Calu3 (cell line): Measurements from ENCODE around the gene YTHDC1. TPM values are rescaled to one million over a fixed set of nuclear protein-coding genes. Genes with fewer than 3 reads are reported as not detected.
A peak's percentile ranks its signal among the peaks of the same experiment; 100 is the strongest.

Source experiments
- BruUV-seq: library from RNA; stranded (reverse); fragments of 400-500 nt; replicated peaks from 2 replicates; lab custom pipeline; 2021; lab: Mats Ljungman, UMichigan
- CTCF ChIA-PET: fragments of 300-600 bp; sonication (Branson Sonifier 250); formaldehyde crosslinking; loops from one replicate; lab custom pipeline; 2022; ENCODE audit warnings: antibody characterized with exemption; lab: Charles Lee
- DNase-seq: peaks from one replicate; pipeline ENCODE4 v3.0.0; 2022
- H3K27ac Mint-ChIP-seq: one replicate; pipeline ENCODE4 v1.8.0; 2022; ENCODE audit warnings: mixed read lengths; ENCODE audit not compliant: unreplicated experiment
- H3K27me3 Mint-ChIP-seq: one replicate; pipeline ENCODE4 v1.8.0; 2022; ENCODE audit warnings: mixed read lengths; ENCODE audit not compliant: unreplicated experiment
- H3K36me3 Mint-ChIP-seq: one replicate; pipeline ENCODE4 v1.8.0; 2022; ENCODE audit warnings: mild to moderate bottlenecking, moderate library complexity, mixed read lengths; ENCODE audit not compliant: insufficient read depth, unreplicated experiment
- H3K4me1 Mint-ChIP-seq: one replicate; pipeline ENCODE4 v1.8.0; 2022; ENCODE audit warnings: mild to moderate bottlenecking, low read depth, mixed read lengths; ENCODE audit not compliant: unreplicated experiment
- H3K4me3 Mint-ChIP-seq: one replicate; pipeline ENCODE4 v1.8.0; 2022; ENCODE audit warnings: mild to moderate bottlenecking, low read depth, moderate library complexity, mixed read lengths; ENCODE audit not compliant: unreplicated experiment
- H3K9me3 Mint-ChIP-seq: one replicate; pipeline ENCODE4 v1.8.0; 2022; ENCODE audit warnings: low read depth, mixed read lengths; ENCODE audit not compliant: unreplicated experiment
- CTCF ChIP-seq: fragments of 200-600 bp; IDR thresholded peaks from one replicate; pipeline ENCODE4 v1.8.0; 2022; ENCODE audit warnings: antibody characterized with exemption; ENCODE audit not compliant: unreplicated experiment
- intact Hi-C: fragments of 100-400 bp; cut with micrococcal nuclease; formaldehyde crosslinking; loops from one replicate; pipeline ENCODE4 v1.10.0; 2022; ENCODE audit not compliant: unreplicated experiment
- total RNA-seq: library from RNA; stranded (reverse); gene quantifications from 2 replicates; pipeline ENCODE4 v1.2.3, GENCODE V29; 2022

YTHDC1 gene
- total RNA-seq, 1 experiment from 2014 or later = 68.6 TPM

GRCh38 chr4:68365068-68365467 is 15.2 kb upstream of the YTHDC1 start:
- no peak for TF ChIP-seq CTCF
- H3K9me3 Mint-ChIP-seq = peaks cover 10% of the 10 kb centered on the region
- CTCF ChIA-PET = no interaction called here
- H3K27me3 Mint-ChIP-seq = no peaks in the 10 kb centered on the region
- intact Hi-C loops = no loop called here
- no peak overlapping the region for H3K27ac Mint-ChIP-seq
- no TSS peak for BruUV-seq
- peaks cover 25% of the 10 kb centered on the region for H3K36me3 Mint-ChIP-seq
- DNase-seq = no peak
- no peak overlapping the region for H3K4me3 Mint-ChIP-seq
- H3K4me1 Mint-ChIP-seq = peaks cover 22% of the 10 kb centered on the region

GRCh38 chr4:68361146-68361589 is 11.3 kb upstream of the YTHDC1 start:
- intact Hi-C loops = no loop called here
- Mint-ChIP-seq H3K4me1 (peaks cover 10% of the 10 kb centered on the region), H3K27me3 (no peaks in the 10 kb centered on the region), H3K4me3 (peak overlapping the region; percentile 11), H3K36me3 (peaks cover 7% of the 10 kb centered on the region), H3K27ac (peak overlapping the region; percentile 56), H3K9me3 (peaks cover 8% of the 10 kb centered on the region)
- peak; percentile 25 for DNase-seq
- CTCF ChIA-PET = no interaction called here
- no peak for TF ChIP-seq CTCF
- BruUV-seq = no TSS peak

- peaks cover 8% of the 10 kb centered on the region for H3K9me3 Mint-ChIP-seq
- no peak for DNase-seq
- CTCF ChIA-PET = no interaction called here
- no peaks in the 10 kb centered on the region for H3K27me3 Mint-ChIP-seq
- intact Hi-C loops = no loop called here
- peaks cover 7% of the 10 kb centered on the region for H3K36me3 Mint-ChIP-seq
- H3K4me3 Mint-ChIP-seq = no peak overlapping the region
- BruUV-seq = no TSS peak
- TF ChIP-seq CTCF = no peak
- H3K4me1 Mint-ChIP-seq = peaks cover 10% of the 10 kb centered on the region
- no peak overlapping the region for H3K27ac Mint-ChIP-seq
These were observed 10.5 kb upstream of the YTHDC1 start for GRCh38 chr4:68360231-68360968.

- Mint-ChIP-seq H3K27me3 (no peaks in the 10 kb centered on the region), H3K9me3 (peaks cover 5% of the 10 kb centered on the region), H3K27ac (no peak overlapping the region), H3K36me3 (peaks cover 7% of the 10 kb centered on the region), H3K4me3 (no peak overlapping the region), H3K4me1 (peaks cover 10% of the 10 kb centered on the region)
- intact Hi-C loops = no loop called here
- no TSS peak for BruUV-seq
- no peak for TF ChIP-seq CTCF
- no peak for DNase-seq
- CTCF ChIA-PET = no interaction called here
These were observed 9.6 kb upstream of the YTHDC1 start for GRCh38 chr4:68359508-68359907.
